ENCODE measurements around the gene FAR1.

The FAR1 gene

GRCh38 chr11:13667245-13667644, 1.2 kb upstream of the FAR1 start:
- H3K4me1 Mint-ChIP-seq: peaks cover 18% of the 10 kb centered on the region
- peak overlapping the region; percentile 19 to 70 (median 42) for H3K27ac Mint-ChIP-seq
- peaks cover 5% of the 10 kb centered on the region for H3K36me3 Mint-ChIP-seq (ENCODE audit: low read depth)
- H3K27me3 Mint-ChIP-seq (ENCODE audit: low read depth): peaks cover 6% of the 10 kb centered on the region
- no peaks in the 10 kb centered on the region for H3K9me3 Mint-ChIP-seq
- peak overlapping the region; percentile 83 to 91 (median 83) for H3K4me3 Mint-ChIP-seq
- no peak for TF ChIP-seq CTCF (IDR thresholded peaks at IDR 0.05; ENCODE audit: unreplicated experiment in 3 of 3)

- peaks cover 6% of the 10 kb centered on the region for H3K27me3 Mint-ChIP-seq (ENCODE audit: low read depth)
- peak overlapping the region; percentile 19 to 70 (median 42) for H3K27ac Mint-ChIP-seq
- TF ChIP-seq CTCF (IDR thresholded peaks at IDR 0.05; ENCODE audit: unreplicated experiment in 3 of 3): no peak
- peaks cover 5% of the 10 kb centered on the region for H3K36me3 Mint-ChIP-seq (ENCODE audit: low read depth)
- H3K4me3 Mint-ChIP-seq: peak overlapping the region; percentile 83 to 91 (median 83)
- H3K9me3 Mint-ChIP-seq: no peaks in the 10 kb centered on the region
- peaks cover 18% of the 10 kb centered on the region for H3K4me1 Mint-ChIP-seq
Observed at GRCh38 chr11:13667795-13668101, 720 bp upstream of the FAR1 start.

DNA sequence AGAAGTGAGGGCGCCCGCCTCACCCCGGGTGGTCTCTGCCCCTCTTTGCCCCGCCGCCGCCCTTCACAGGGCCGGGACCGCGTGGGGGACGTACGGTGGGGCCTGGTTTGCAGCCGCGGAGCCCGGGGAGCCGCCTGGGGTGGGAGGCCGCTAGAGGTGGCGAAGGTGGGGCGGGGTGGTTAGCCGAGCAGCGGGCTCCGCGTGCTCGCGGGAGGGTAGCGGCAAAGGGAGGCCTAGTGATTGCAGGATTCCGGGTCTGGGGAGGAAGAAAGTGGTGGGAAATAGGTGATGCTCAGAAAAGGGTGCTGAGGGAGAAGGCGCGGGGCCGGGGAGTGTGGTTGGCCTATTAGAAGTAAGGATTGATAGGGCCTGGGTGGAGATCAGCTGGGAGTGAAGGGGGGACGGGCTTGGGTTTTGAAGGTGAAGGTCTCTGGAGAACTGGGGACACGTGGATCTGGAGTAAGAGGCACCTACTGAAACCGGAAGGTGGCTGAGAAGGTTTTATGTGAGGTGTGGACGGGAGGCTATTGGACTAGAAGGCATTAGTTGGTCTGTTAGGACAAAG, 571 bp downstream of the FAR1 start:
- H3K36me3 Mint-ChIP-seq (ENCODE audit: low read depth): peaks cover 5% of the 10 kb centered on the region
- no peaks in the 10 kb centered on the region for H3K9me3 Mint-ChIP-seq
- H3K4me3 Mint-ChIP-seq: peak overlapping the region; percentile 91 to 97 (median 96)
- peaks cover 3% of the 10 kb centered on the region for H3K27me3 Mint-ChIP-seq (ENCODE audit: low read depth)
- peaks cover 18% of the 10 kb centered on the region for H3K4me1 Mint-ChIP-seq
- peak overlapping the region; percentile 66 to 93 (median 89) for H3K27ac Mint-ChIP-seq
- no peak for TF ChIP-seq CTCF (IDR thresholded peaks at IDR 0.05; ENCODE audit: unreplicated experiment in 3 of 3)

DNA sequence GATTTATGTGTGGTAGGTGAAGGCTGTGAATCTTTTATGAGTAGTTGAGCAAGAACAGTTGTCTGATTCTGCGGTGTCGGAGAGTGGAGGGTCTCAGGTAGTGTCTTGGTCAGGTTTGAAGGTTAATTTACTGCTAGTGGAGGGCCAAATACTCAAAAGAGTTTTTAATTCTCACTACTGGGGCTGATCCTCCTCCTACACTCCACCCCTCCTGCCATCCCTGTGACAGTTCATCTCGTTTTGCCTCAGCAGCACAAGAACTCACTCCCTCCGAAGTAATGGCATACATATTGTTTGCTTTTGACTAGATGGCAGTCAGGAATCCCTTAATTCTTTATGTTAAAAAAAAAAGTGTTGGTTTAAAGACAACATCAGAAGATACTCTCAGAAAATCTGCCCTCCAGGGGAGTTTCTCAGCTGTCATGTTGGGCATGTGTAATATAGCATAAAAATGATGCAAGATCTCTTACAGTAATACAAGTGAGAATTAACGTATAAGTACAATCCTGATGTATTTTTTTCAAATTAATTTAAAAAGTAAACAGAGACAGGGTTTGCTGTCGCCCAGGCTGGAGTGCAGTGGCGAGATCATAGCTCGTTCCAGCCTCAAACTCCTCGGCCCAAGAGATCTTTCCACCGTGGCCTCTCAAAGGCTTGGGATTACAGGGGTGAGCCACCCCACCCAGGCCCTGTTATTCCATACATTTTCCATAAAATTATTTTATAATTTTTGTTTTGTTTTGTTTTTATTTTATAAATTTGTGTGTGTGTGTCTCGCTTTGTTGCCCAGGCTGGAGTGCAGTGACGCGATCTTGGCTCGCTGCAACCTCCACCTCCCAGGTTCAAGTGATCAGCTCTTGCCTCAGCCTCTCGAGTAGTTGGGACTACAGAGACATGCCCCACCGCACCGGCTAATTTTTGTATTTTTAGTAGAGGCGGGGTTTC, 1.3 kb downstream of the FAR1 start:
- Mint-ChIP-seq H3K4me1 (peaks cover 18% of the 10 kb centered on the region), H3K27ac (peak overlapping the region; percentile 66 to 93 (median 89)), H3K27me3 (ENCODE audit: low read depth) (no peaks in the 10 kb centered on the region), H3K36me3 (ENCODE audit: low read depth) (peaks cover 9% of the 10 kb centered on the region), H3K9me3 (no peaks in the 10 kb centered on the region), H3K4me3 (peak overlapping the region; percentile 91 to 97 (median 96))
- TF ChIP-seq CTCF (IDR thresholded peaks at IDR 0.05; ENCODE audit: unreplicated experiment in 3 of 3): no peak

- Mint-ChIP-seq H3K36me3 (ENCODE audit: low read depth) (peaks cover 9% of the 10 kb centered on the region), H3K27me3 (ENCODE audit: low read depth) (no peaks in the 10 kb centered on the region), H3K9me3 (no peaks in the 10 kb centered on the region), H3K4me1 (peaks cover 29% of the 10 kb centered on the region), H3K4me3 (peak overlapping the region in 1 of 3 experiments; percentile 39), H3K27ac (no peak overlapping the region)
- TF ChIP-seq CTCF (IDR thresholded peaks at IDR 0.05; ENCODE audit: unreplicated experiment in 3 of 3): no peak
Observed at GRCh38 chr11:13672576-13673210, 4.2 kb downstream of the FAR1 start.

Data from nephron (organoid).